GM19468 (cell line): ENCODE data around the gene ZFR.
"Not testable (repeated sequence)": the region's sequence is repeated elsewhere in the genome, so short reads cannot be mapped to it uniquely, and the experiment has no call there.

Experiments
- ATAC-seq: cut with Tn5 transposase; IDR thresholded peaks from one replicate; pipeline ENCODE4 v1.9.1; 2021; ENCODE audit warnings: mild to moderate bottlenecking, moderate library complexity, moderate number of reproducible peaks; ENCODE audit not compliant: unreplicated experiment; ENCODE audit errors: extremely low read depth

The ZFR gene

GRCh38 chr5:32453916-32454315 lies 9.4 kb upstream of the ZFR start:
- ATAC-seq: no peak

GRCh38 chr5:32452316-32452715 lies 7.8 kb upstream of the ZFR start:
- ATAC-seq: not testable (repeated sequence)

DNA sequence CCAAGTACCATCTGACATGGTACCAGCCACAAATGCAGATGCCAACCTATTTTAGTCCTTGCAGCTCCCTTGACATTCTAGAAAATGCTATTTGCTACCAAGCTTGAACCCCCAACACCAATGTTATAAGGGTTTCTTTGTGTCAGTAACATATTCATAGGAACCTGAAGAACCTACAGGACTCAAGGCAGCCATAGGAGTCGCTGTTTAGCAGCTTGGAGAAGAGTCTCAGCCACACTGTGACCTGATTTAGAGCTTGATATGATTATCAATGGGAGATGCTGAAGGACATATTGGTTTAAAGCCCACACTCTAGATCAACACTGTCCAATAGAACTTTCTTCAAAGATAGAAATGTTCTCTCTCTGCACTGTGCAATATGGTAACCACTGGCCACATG lies 6.4 kb upstream of the ZFR start:
- no peak for ATAC-seq

DNA sequence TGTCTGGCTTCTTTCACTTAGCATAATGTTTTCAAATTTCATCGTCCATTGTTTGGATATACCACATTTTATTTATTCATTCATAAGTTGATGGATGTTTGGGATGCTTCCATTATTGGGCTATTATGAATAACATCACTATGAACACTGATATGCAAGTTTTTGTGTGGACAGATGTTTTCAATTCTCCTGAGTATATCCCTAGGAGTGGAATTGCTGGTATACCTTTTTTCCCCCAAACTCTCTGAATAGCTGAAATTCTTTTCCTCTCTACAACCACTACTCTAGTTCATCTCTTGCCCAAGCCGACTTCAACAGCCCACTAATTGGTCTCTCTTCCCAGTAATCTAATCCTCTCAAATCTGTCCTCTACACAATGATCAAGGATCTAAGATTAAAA lies 4.7 kb upstream of the ZFR start:
- no peak for ATAC-seq

GRCh38 chr5:32446630-32447029 lies 2.1 kb upstream of the ZFR start:
- ATAC-seq: no peak

- ATAC-seq: no peak
Measured at GRCh38 chr5:32445831-32446614, 1.5 kb upstream of the ZFR start.

GRCh38 chr5:32445287-32445758 lies 783 bp upstream of the ZFR start:
- ATAC-seq: no peak

- peak; percentile 17 for ATAC-seq
Measured at GRCh38 chr5:32443541-32444430, 754 bp downstream of the ZFR start.

GRCh38 chr5:32443145-32443540 lies 1.4 kb downstream of the ZFR start:
- peak; percentile 27 for ATAC-seq

DNA sequence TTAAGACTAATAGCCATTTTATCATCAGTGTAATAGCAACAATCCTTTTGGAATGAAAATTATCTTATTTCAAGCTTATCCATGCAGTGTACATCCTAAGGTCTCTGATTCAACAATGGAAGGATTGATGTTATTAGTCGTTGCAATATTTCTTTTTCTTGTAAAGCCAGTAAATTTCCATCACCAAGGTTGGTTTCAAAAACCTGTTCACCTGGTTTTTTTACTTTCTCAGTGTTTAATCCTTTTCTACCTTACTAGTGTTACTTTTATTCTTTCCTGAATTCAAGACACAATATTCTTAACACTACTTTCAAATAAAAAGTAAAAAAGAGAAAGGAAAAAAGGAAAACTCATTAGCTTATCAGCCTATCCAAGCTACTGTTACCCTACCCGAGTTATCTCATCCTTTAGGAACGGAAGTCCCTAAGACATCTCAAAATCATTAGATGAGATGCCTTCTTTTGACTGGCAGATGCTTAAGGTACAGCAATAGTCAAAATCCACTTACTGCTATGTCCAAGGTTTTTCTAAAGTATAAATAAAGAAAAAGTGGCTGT lies 5.4 kb downstream of the ZFR start:
- ATAC-seq: no peak

- no peak for ATAC-seq
Measured at GRCh38 chr5:32436553-32437242, 7.8 kb downstream of the ZFR start.

- ATAC-seq: no peak
Measured at GRCh38 chr5:32435383-32435782, 9.2 kb downstream of the ZFR start.

DNA sequence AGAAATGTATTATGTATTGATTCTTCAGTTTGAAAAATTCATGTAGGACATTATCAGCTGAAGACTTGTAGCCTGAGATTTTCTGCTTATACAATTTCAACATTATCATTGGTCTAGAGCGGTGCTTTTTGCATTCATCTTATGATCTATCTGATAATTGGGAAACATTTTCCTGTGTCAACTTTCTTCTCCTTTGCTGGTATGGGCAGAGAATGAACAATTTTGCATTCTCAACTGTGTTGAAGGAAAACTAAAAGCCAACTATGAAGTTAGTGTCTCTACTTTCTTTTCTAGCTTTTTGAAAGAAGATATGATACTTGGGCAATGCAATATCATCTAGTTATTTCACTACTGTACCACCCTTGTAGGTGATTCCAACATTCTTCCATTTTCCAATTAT lies 10.3 kb downstream of the ZFR start:
- no peak for ATAC-seq

DNA sequence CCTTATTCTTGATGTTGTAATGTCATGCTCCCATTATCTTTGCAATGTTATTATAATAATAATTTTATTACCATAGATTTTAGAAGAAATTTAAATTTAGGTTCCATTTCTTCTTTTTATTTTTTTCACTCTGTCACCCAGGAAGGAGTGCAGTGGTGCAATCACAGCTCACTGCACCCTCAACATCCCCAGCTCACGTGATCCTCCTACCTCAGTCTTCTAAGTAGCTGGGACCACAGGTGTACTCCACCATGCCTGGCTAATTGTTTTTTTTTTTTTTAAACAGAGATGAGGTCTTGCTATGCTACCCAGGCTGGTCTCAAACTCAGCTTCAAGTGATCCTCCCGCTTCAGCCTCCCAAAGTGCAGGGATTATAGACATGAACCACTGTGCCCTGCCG lies 11.9 kb downstream of the ZFR start:
- ATAC-seq: no peak

DNA sequence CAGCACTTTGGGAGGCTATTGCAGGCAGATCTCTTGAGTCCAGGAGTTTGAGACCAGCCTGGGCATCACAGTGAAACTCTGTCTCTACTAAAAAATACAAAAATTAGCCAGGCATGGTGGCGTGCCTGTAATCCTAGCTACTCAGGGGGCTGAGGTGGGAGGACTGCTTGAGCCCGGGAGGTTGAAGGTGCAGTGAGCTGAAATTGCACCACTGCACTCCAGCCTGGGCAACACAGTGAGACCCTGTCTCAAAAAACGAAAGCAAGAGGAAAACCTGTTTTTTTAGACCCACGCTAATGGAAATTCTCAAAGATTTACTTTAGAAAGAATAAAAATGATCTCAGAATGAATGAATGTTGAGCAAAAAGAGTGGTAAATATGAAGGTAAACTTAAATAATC lies 13.7 kb downstream of the ZFR start:
- not testable (repeated sequence) for ATAC-seq

DNA sequence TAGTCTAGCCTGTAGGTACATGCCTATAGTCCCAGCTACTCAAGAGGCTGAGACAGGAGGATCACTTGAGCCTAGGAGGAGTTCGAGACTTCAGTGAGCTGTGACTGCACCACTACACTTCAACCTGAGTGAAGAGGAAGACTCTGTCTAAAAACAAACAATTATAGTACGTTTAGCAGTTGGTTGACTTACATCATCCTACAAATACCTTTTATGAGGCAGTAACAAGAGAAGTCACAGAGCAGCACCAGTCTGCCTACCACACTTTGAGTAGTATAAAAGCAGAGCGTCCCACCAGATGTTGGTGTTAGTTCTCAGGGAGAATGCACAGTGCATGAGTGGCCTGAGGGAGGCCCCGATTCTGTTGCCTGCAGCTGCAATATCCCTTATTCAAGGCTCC lies 16.1 kb downstream of the ZFR start:
- ATAC-seq: no peak

DNA sequence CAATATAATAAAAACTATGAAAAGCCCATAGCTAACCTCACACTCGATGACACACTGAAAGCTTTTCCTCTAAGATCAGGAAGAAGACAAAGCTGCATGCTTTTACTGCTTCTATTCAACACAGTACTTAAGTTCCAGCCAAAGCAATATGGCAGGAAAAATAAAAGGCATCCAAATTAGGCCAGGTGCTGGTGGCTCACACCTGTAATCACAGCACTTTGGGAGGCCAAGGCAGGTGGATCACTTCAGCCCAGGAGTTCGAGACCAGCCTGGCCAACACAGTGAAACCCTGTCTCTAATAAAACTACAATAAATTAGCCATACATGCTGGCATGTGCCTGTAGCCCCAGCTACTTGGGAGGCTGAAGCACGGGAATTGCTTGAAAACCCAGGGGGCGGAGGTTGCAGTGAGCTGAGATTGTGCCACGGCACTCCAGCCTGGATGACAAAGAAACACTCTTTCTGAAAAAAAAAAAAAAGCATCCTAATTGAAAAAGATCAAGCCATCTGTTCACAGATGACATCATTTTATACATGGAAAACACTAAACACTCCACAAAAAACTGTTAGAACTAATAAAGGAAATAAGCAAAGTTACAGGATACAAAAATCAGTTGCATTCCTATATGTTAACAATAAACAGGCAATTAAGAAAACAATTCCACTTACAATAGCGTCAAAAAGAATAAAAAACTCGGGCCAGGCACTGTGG lies 17.9 kb downstream of the ZFR start:
- no peak for ATAC-seq

GRCh38 chr5:32422697-32423096 lies 21.8 kb downstream of the ZFR start:
- ATAC-seq: no peak

- no peak for ATAC-seq
Measured at GRCh38 chr5:32421075-32421474, 23.5 kb downstream of the ZFR start.

DNA sequence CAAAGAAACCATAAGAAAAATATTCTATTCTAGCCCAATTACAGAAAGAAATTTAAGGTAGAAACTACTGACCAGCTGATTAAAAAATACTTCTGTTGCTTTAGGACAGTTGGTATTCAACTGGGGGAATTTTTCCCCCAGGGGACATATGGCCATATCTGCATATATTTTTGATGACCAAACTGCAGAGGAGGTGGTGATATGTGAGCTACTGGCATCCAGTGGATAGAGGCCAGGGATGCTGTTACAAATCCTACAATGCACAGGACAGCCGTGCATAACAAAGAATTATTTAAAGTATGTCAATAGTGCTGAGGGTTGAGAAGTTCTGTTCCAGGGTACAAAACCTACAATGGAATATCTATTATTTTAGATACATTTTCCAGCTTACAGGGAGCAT lies 24.0 kb downstream of the ZFR start:
- ATAC-seq: no peak
